HG02759 (cell line): Measurements from ENCODE around the gene HK3.

Source experiments
- ATAC-seq: cut with Tn5 transposase; IDR thresholded peaks from one replicate; pipeline ENCODE4 v1.9.1; 2021; ENCODE audit warnings: mild to moderate bottlenecking, moderate library complexity; ENCODE audit not compliant: unreplicated experiment

The HK3 gene

GRCh38 chr5:176899296-176899891, at the start of gene HK3:
Gene HK3, minus strand, starts transcription at chr5:176899346. Its CDS starts 3,187 bp downstream, at chr5:176896159.
- no peak for ATAC-seq

GRCh38 chr5:176948458-176948857, 49.3 kb upstream of the HK3 start:
- ATAC-seq = no peak

- no peak for ATAC-seq
Observed at GRCh38 chr5:176947847-176948246, 48.7 kb upstream of the HK3 start.

GRCh38 chr5:176944268-176944667, 45.1 kb upstream of the HK3 start:
- no peak for ATAC-seq

- no peak for ATAC-seq
Observed at GRCh38 chr5:176943816-176944215, 44.7 kb upstream of the HK3 start.

- no peak for ATAC-seq
Observed at GRCh38 chr5:176941951-176942350, 42.8 kb upstream of the HK3 start.

GRCh38 chr5:176938472-176938871, 39.3 kb upstream of the HK3 start:
- no peak for ATAC-seq

GRCh38 chr5:176935017-176935416, 35.9 kb upstream of the HK3 start:
- ATAC-seq = no peak

- ATAC-seq = no peak
Observed at GRCh38 chr5:176934309-176934930, 35.3 kb upstream of the HK3 start.

- ATAC-seq = no peak
Observed at GRCh38 chr5:176929654-176930053, 30.5 kb upstream of the HK3 start.

- no peak for ATAC-seq
Observed at GRCh38 chr5:176927562-176927961, 28.4 kb upstream of the HK3 start.

GRCh38 chr5:176922817-176923216, 23.7 kb upstream of the HK3 start:
- ATAC-seq = no peak

GRCh38 chr5:176921714-176922113, 22.6 kb upstream of the HK3 start:
- ATAC-seq = no peak

GRCh38 chr5:176918613-176919012, 19.5 kb upstream of the HK3 start:
- no peak for ATAC-seq

- no peak for ATAC-seq
Observed at GRCh38 chr5:176916337-176916736, 17.2 kb upstream of the HK3 start.

GRCh38 chr5:176915906-176916305, 16.8 kb upstream of the HK3 start:
- ATAC-seq = no peak

GRCh38 chr5:176912115-176912514, 13.0 kb upstream of the HK3 start:
- ATAC-seq = no peak

- ATAC-seq = no peak
Observed at GRCh38 chr5:176908675-176909368, 9.7 kb upstream of the HK3 start.

- no peak for ATAC-seq
Observed at GRCh38 chr5:176906796-176907195, 7.7 kb upstream of the HK3 start.

- ATAC-seq = no peak
Observed at GRCh38 chr5:176906126-176906525, 7.0 kb upstream of the HK3 start.

GRCh38 chr5:176904276-176904675, 5.1 kb upstream of the HK3 start:
- no peak for ATAC-seq

- no peak for ATAC-seq
Observed at GRCh38 chr5:176902911-176903664, 3.9 kb upstream of the HK3 start.
